Measurements from ENCODE around the gene CCDC112. TPM values are rescaled to one million over a fixed set of nuclear protein-coding genes. Genes with fewer than 3 reads are reported as not detected.

CCDC112 gene
- total RNA-seq, 2 experiments from 2014 or later = 2.0 TPM

GRCh38 chr5:115241881-115242642 lies 54.4 kb downstream of the CCDC112 start:
- no peaks in the 10 kb centered on the region for H3K27me3 Mint-ChIP-seq
- peaks cover 6% of the 10 kb centered on the region for H3K4me1 Mint-ChIP-seq
- no peak for DNase-seq
- ChIA-PET POLR2A (no interaction called here), CTCF (interaction anchor here (2.6 kb wide), 1 partner anchor 144 kb away, joined by 8 read pairs; no protein-coding TSS in a partner anchor)
- H3K9me3 Mint-ChIP-seq = no peaks in the 10 kb centered on the region
- peaks cover 15% of the 10 kb centered on the region for H3K36me3 Mint-ChIP-seq (ENCODE audit: low read depth)
- no peak overlapping the region for H3K4me3 Mint-ChIP-seq
- no peak overlapping the region for H3K27ac Mint-ChIP-seq

- no peak overlapping the region for H3K4me3 Mint-ChIP-seq
- ChIA-PET CTCF (no interaction called here), POLR2A (no interaction called here)
- H3K27me3 Mint-ChIP-seq = no peaks in the 10 kb centered on the region
- no peaks in the 10 kb centered on the region for H3K4me1 Mint-ChIP-seq
- peaks cover 31% of the 10 kb centered on the region for H3K36me3 Mint-ChIP-seq (ENCODE audit: low read depth)
- no peak for DNase-seq
- no peak overlapping the region for H3K27ac Mint-ChIP-seq
- no peaks in the 10 kb centered on the region for H3K9me3 Mint-ChIP-seq
Observed at GRCh38 chr5:115237066-115237465, 59.4 kb downstream of the CCDC112 start.

- Mint-ChIP-seq H3K4me1 (no peaks in the 10 kb centered on the region), H3K27me3 (no peaks in the 10 kb centered on the region), H3K9me3 (no peaks in the 10 kb centered on the region), H3K27ac (no peak overlapping the region), H3K36me3 (ENCODE audit: low read depth) (peaks cover 33% of the 10 kb centered on the region), H3K4me3 (no peak overlapping the region)
- ChIA-PET POLR2A (no interaction called here), CTCF (no interaction called here)
- DNase-seq = no peak
Observed at GRCh38 chr5:115236599-115236998, 59.9 kb downstream of the CCDC112 start.

GRCh38 chr5:115231598-115231997 lies 64.9 kb downstream of the CCDC112 start:
- no peak for DNase-seq
- no peaks in the 10 kb centered on the region for H3K27me3 Mint-ChIP-seq
- CTCF ChIA-PET = interaction anchor here (0.6 kb wide), 1 partner anchor 13 kb away, joined by 3 read pairs; no protein-coding TSS in a partner anchor
- peaks cover 52% of the 10 kb centered on the region for H3K36me3 Mint-ChIP-seq (ENCODE audit: low read depth)
- POLR2A ChIA-PET = no interaction called here
- H3K27ac Mint-ChIP-seq = no peak overlapping the region
- H3K4me1 Mint-ChIP-seq = no peaks in the 10 kb centered on the region
- no peaks in the 10 kb centered on the region for H3K9me3 Mint-ChIP-seq
- no peak overlapping the region for H3K4me3 Mint-ChIP-seq

- no peak for DNase-seq
- Mint-ChIP-seq H3K27ac (no peak overlapping the region), H3K4me3 (no peak overlapping the region), H3K27me3 (no peaks in the 10 kb centered on the region), H3K4me1 (no peaks in the 10 kb centered on the region), H3K9me3 (no peaks in the 10 kb centered on the region), H3K36me3 (ENCODE audit: low read depth) (peaks cover 48% of the 10 kb centered on the region)
- ChIA-PET CTCF (no interaction called here), POLR2A (no interaction called here)
Observed at GRCh38 chr5:115229606-115230005, 66.8 kb downstream of the CCDC112 start.

DNA sequence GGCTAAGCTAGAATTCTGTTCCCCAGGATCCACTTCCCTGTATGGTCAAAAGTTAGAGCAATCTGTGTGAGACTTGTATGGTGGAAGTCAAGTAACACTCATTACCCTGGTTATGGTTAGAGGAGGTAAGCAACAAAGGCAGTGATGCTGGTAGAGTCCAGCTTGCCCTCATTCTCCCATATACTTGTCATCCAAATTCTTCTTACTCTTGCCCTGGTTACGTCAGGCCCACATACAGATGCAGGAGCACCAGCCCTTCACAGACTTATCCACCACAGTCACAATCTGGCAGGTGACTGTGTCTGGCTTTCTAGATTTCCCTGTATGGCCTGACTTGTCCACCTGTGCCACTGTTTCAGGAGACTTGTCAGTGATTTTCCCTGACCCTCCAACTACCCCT lies 69.2 kb downstream of the CCDC112 start:
- DNase-seq = no peak
- H3K27me3 Mint-ChIP-seq = no peaks in the 10 kb centered on the region
- H3K27ac Mint-ChIP-seq = no peak overlapping the region
- no peaks in the 10 kb centered on the region for H3K9me3 Mint-ChIP-seq
- H3K4me3 Mint-ChIP-seq = no peak overlapping the region
- no peaks in the 10 kb centered on the region for H3K4me1 Mint-ChIP-seq
- CTCF ChIA-PET = no interaction called here
- peaks cover 48% of the 10 kb centered on the region for H3K36me3 Mint-ChIP-seq (ENCODE audit: low read depth)
- POLR2A ChIA-PET = no interaction called here

Other genes with a start within 250 kb of the CCDC112 start
- gene TRIM36, start 126.7 kb downstream of the CCDC112 start, total RNA-seq = under 1 TPM in 1 of 2 experiments, not detected in 1; 0.45 TPM
- 10 to 100 TPM; 43.4 to 43.6 TPM for gene PGGT1B, start 33.8 kb downstream of the CCDC112 start, total RNA-seq
- gene FEM1C, start 248.1 kb upstream of the CCDC112 start, total RNA-seq = 10 to 100 TPM; 16.8 to 17.0 TPM

All from activated CD4-positive, alpha-beta memory T cell treated with anti-CD3 and anti-CD28 coated beads, Interleukin-2, amount 10 ng/mL, durations not matched to agents 7 days and 5 days (primary cell).